ENCODE data around the gene ST7L. TPM values are rescaled to one million over a fixed set of nuclear protein-coding genes. Genes with fewer than 3 reads are reported as not detected.

ST7L gene
- total RNA-seq, 1 experiment from 2014 or later = 17.5 TPM

GRCh38 chr1:112541299-112541698, 77.6 kb downstream of the ST7L start:
- H3K9ac ChIP-seq (ENCODE audit: low read length) = no peak overlapping the region
- no peaks in the 10 kb centered on the region for H3K9me2 ChIP-seq (replicated peaks; ENCODE audit: low read length)
- POLR2A ChIA-PET (ENCODE audit: unreplicated experiment) = no interaction called here
- no peaks in the 10 kb centered on the region for H4K20me1 ChIP-seq (ENCODE audit: low read length)
- H3K4me3 ChIP-seq (ENCODE audit: low read length) = no peak overlapping the region
- no peak overlapping the region for H3K27ac ChIP-seq (ENCODE audit: low read length)
- H3K9me3 ChIP-seq (ENCODE audit: low read length) = no peaks in the 10 kb centered on the region
- peaks cover 3% of the 10 kb centered on the region for H3F3A ChIP-seq (ENCODE audit: low read length, unreplicated experiment)
- DNase-seq (no peak), ATAC-seq (no peak)
- no TSS peak for BruUV-seq (replicated peaks)
- no peak overlapping the region for H3K4me2 ChIP-seq (ENCODE audit: low read length)
- CTCF ChIA-PET = no interaction called here
- no peaks in the 10 kb centered on the region for H3K79me2 ChIP-seq (ENCODE audit: low read length)
- H3K27me3 ChIP-seq (ENCODE audit: low read length) = no peaks in the 10 kb centered on the region
- no peak for TF ChIP-seq CTCF (conservative IDR thresholded peaks at IDR 0.05; ENCODE audit: low read depth, low read length)
- TF ChIP-seq EZH2 (IDR thresholded peaks at IDR 0.05; ENCODE audit: low read length, unreplicated experiment) = no peak
- peaks cover 3% of the 10 kb centered on the region for H3K36me3 ChIP-seq (ENCODE audit: low read depth, low read length)
- no peak overlapping the region for H2AFZ ChIP-seq (ENCODE audit: low read length)
- H3K4me1 ChIP-seq (ENCODE audit: insufficient read depth, low read length) = peaks cover 20% of the 10 kb centered on the region
- intact Hi-C loops (cut with micrococcal nuclease) = loop anchor here (5.0 kb wide), 1 partner anchor 56 kb away; no protein-coding TSS in a partner anchor

- Histone ChIP-seq H4K20me1 (ENCODE audit: low read length) (no peaks in the 10 kb centered on the region), H3K9me2 (replicated peaks; ENCODE audit: low read length) (no peaks in the 10 kb centered on the region), H3K36me3 (ENCODE audit: low read depth, low read length) (peaks cover 3% of the 10 kb centered on the region), H3K9ac (ENCODE audit: low read length) (no peak overlapping the region), H3K9me3 (ENCODE audit: low read length) (no peaks in the 10 kb centered on the region), H3K4me2 (ENCODE audit: low read length) (no peak overlapping the region), H3F3A (ENCODE audit: low read length, unreplicated experiment) (peaks cover 3% of the 10 kb centered on the region), H2AFZ (ENCODE audit: low read length) (no peak overlapping the region), H3K4me3 (ENCODE audit: low read length) (no peak overlapping the region), H3K27me3 (ENCODE audit: low read length) (no peaks in the 10 kb centered on the region), H3K4me1 (ENCODE audit: insufficient read depth, low read length) (peaks cover 12% of the 10 kb centered on the region), H3K27ac (ENCODE audit: low read length) (no peak overlapping the region), H3K79me2 (ENCODE audit: low read length) (no peaks in the 10 kb centered on the region)
- ATAC-seq (no peak), DNase-seq (no peak)
- TF ChIP-seq EZH2 (IDR thresholded peaks at IDR 0.05; ENCODE audit: low read length, unreplicated experiment) (no peak), EZH2phosphoT487 (IDR thresholded peaks at IDR 0.05; ENCODE audit: borderline replicate concordance, low read length) (no peak), CTCF (conservative IDR thresholded peaks at IDR 0.05; ENCODE audit: low read depth, low read length) (no peak)
- no TSS peak for BruUV-seq (replicated peaks)
- ChIA-PET POLR2A (ENCODE audit: unreplicated experiment) (no interaction called here), CTCF (no interaction called here)
- intact Hi-C loops (cut with micrococcal nuclease) = loop anchor here (5.0 kb wide), 1 partner anchor 57 kb away; no protein-coding TSS in a partner anchor
These were observed 78.6 kb downstream of the ST7L start for GRCh38 chr1:112540226-112540794.

GRCh38 chr1:112538883-112539282, 80.1 kb downstream of the ST7L start:
- Histone ChIP-seq H3K27ac (ENCODE audit: low read length) (no peak overlapping the region), H2AFZ (ENCODE audit: low read length) (no peak overlapping the region), H3K9me2 (replicated peaks; ENCODE audit: low read length) (no peaks in the 10 kb centered on the region), H3K36me3 (ENCODE audit: low read depth, low read length) (peaks cover 3% of the 10 kb centered on the region), H3K4me1 (ENCODE audit: insufficient read depth, low read length) (no peaks in the 10 kb centered on the region; the same call in 1 of the 2 replicates), H3K4me2 (ENCODE audit: low read length) (no peak overlapping the region), H3K79me2 (ENCODE audit: low read length) (no peaks in the 10 kb centered on the region), H3K27me3 (ENCODE audit: low read length) (no peaks in the 10 kb centered on the region), H3K4me3 (ENCODE audit: low read length) (no peak overlapping the region), H3K9ac (ENCODE audit: low read length) (no peak overlapping the region), H4K20me1 (ENCODE audit: low read length) (no peaks in the 10 kb centered on the region), H3K9me3 (ENCODE audit: low read length) (no peaks in the 10 kb centered on the region), H3F3A (ENCODE audit: low read length, unreplicated experiment) (no peaks in the 10 kb centered on the region)
- ChIA-PET CTCF (interaction anchor here (1.2 kb wide), 1 partner anchor 37 kb away, joined by 4 read pairs; no protein-coding TSS in a partner anchor), POLR2A (ENCODE audit: unreplicated experiment) (no interaction called here)
- intact Hi-C loops (cut with micrococcal nuclease) = no loop called here
- TF ChIP-seq EZH2phosphoT487 (IDR thresholded peaks at IDR 0.05; ENCODE audit: borderline replicate concordance, low read length) (no peak), EZH2 (IDR thresholded peaks at IDR 0.05; ENCODE audit: low read length, unreplicated experiment) (no peak), CTCF (conservative IDR thresholded peaks at IDR 0.05; ENCODE audit: low read depth, low read length) (no peak)
- DNase-seq (no peak), ATAC-seq (peak; percentile 47; the same call in 1 of the 2 replicates)
- BruUV-seq (replicated peaks) = no TSS peak

Data from PC-3 (cell line).